Duodenal mucosa (tissue), 2 donors: Measurements from ENCODE around the gene PRAF2.

Experiments
- H3K27ac ChIP-seq: one replicate; pipeline ENCODE4 v1.7.0; 2013; ENCODE audit warnings: low read depth, low read length
- H3K27me3 ChIP-seq, 2 donors: one replicate each; pipeline ENCODE4 v1.7.0; 2013; ENCODE audit warnings: low read length in 2 of 2, control low read depth in 1 of 2; ENCODE audit not compliant: insufficient read depth in 2 of 2, control insufficient read depth in 1 of 2
- H3K36me3 ChIP-seq, 2 donors: one replicate each; pipeline ENCODE4 v1.7.0; 2013; ENCODE audit warnings: low read length in 2 of 2, control low read depth in 1 of 2; ENCODE audit not compliant: insufficient read depth in 2 of 2, control insufficient read depth in 1 of 2
- H3K4me1 ChIP-seq, 2 donors: one replicate each; pipeline ENCODE4 v1.7.0; 2013; ENCODE audit warnings: low read length in 2 of 2, control low read depth in 1 of 2; ENCODE audit not compliant: insufficient read depth in 2 of 2, control insufficient read depth in 1 of 2
- H3K4me3 ChIP-seq, 2 donors: one replicate each; pipeline ENCODE4 v1.7.0; 2013; ENCODE audit warnings: low read length in 2 of 2, low read depth in 1 of 2
- H3K9ac ChIP-seq, 2 donors: one replicate each; pipeline ENCODE4 v1.7.0; 2013; ENCODE audit warnings: low read length in 2 of 2, low read depth in 1 of 2
- H3K9me3 ChIP-seq, 2 donors: one replicate each; pipeline ENCODE4 v1.7.0; 2013; ENCODE audit warnings: low read length in 2 of 2, control low read depth in 1 of 2; ENCODE audit not compliant: control insufficient read depth in 1 of 2

Gene PRAF2

DNA sequence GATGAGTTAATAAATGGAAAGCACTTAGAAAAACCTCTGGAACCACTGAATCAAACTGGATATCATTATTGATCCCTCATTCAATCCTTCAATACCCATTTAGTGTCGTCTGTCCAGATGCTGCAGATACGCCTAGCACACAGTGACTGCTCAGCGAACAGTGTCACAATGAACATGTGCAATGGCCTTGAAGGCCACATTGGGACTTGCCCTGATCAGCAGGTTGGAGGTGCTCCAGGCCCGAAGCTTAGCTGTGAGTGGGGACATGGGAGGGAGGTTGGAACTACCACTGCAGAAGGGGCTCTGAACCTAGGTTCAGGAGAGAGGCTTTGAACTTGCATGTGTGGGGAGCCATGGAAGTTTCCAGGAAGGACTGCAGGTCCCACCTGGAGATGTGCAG, 32.5 kb upstream of the PRAF2 start:
- H3K4me3 ChIP-seq: no peak overlapping the region
- H3K27ac ChIP-seq: no peak overlapping the region
- no peaks in the 10 kb centered on the region for H3K9me3 ChIP-seq
- H3K4me1 ChIP-seq: peaks cover 0 to 3% of the 10 kb centered on the region in 2 donors
- H3K9ac ChIP-seq: no peak overlapping the region
- H3K36me3 ChIP-seq: peaks cover 5% of the 10 kb centered on the region in 2 donors
- H3K27me3 ChIP-seq: no peaks in the 10 kb centered on the region

DNA sequence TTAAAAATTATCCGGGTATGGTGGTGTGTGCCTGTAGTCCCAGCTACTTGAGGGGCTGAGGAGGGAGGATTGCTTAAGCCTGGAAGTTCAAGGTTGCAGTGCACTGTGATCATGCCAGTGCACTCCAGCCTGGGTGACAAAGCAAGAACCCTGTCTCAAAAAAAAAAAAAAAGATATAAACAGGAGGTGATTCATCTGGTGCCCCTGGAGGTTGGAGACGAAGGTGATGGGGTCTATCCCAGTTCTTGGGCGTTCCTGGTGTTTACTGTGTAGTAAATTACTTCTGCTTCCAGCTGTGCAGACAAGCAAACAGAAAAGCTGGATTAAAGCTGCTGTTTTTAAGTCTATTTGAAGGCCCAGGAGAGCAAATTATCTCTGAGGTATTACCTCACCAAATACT, 29.8 kb upstream of the PRAF2 start:
- Histone ChIP-seq H3K4me1 (peaks cover 0 to 3% of the 10 kb centered on the region in 2 donors), H3K9me3 (no peaks in the 10 kb centered on the region), H3K4me3 (no peak overlapping the region), H3K27ac (no peak overlapping the region), H3K27me3 (no peaks in the 10 kb centered on the region), H3K36me3 (no peaks in the 10 kb centered on the region), H3K9ac (no peak overlapping the region)

DNA sequence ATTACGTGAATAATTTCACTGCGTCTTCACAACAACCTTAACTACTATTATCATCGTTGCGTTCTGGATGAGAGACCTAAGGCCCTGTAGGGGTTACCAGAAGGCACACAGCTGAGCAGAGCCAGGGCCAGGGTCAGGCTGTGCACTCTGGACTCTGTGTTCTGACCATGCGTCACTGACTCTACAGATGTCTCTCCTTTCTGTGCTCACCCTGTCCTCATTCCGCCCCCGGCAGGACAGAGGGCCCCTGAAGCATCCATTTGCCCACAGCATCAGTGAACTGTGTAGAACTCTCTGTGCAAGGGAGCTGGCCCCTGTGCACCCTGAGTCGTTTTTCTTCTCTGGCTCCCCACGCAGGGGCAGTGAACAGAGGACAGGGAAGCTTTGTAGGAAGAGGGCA, 28.4 kb upstream of the PRAF2 start:
- H3K9ac ChIP-seq: no peak overlapping the region
- H3K4me1 ChIP-seq: peaks cover 0 to 3% of the 10 kb centered on the region in 2 donors
- no peak overlapping the region for H3K27ac ChIP-seq
- H3K4me3 ChIP-seq: no peak overlapping the region
- H3K36me3 ChIP-seq: no peaks in the 10 kb centered on the region
- no peaks in the 10 kb centered on the region for H3K9me3 ChIP-seq
- no peaks in the 10 kb centered on the region for H3K27me3 ChIP-seq

DNA sequence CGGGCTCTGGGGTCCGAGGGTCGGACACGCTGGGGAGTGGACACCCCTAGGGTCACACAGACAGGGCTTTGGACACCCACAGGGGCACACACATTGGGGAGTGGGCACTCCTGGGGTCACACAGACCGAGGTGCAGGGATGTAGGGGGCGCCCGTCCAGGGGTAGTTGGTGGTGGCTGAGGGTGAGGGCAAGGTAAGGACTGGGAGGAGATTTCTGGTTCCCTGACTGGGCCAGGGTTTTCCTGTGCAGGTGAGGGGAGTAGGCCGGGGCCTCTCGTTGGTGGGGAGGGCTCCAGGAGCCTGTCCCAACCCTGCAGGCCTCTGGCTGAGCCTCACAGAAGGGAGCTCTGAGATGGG, 27.8 kb upstream of the PRAF2 start:
- Histone ChIP-seq H3K27me3 (no peaks in the 10 kb centered on the region), H3K9ac (peak overlapping the region; percentile 47 to 48), H3K4me1 (peaks cover 0 to 3% of the 10 kb centered on the region in 2 donors), H3K27ac (no peak overlapping the region), H3K4me3 (peak overlapping the region; percentile 76 to 83), H3K36me3 (no peaks in the 10 kb centered on the region), H3K9me3 (no peaks in the 10 kb centered on the region)

DNA sequence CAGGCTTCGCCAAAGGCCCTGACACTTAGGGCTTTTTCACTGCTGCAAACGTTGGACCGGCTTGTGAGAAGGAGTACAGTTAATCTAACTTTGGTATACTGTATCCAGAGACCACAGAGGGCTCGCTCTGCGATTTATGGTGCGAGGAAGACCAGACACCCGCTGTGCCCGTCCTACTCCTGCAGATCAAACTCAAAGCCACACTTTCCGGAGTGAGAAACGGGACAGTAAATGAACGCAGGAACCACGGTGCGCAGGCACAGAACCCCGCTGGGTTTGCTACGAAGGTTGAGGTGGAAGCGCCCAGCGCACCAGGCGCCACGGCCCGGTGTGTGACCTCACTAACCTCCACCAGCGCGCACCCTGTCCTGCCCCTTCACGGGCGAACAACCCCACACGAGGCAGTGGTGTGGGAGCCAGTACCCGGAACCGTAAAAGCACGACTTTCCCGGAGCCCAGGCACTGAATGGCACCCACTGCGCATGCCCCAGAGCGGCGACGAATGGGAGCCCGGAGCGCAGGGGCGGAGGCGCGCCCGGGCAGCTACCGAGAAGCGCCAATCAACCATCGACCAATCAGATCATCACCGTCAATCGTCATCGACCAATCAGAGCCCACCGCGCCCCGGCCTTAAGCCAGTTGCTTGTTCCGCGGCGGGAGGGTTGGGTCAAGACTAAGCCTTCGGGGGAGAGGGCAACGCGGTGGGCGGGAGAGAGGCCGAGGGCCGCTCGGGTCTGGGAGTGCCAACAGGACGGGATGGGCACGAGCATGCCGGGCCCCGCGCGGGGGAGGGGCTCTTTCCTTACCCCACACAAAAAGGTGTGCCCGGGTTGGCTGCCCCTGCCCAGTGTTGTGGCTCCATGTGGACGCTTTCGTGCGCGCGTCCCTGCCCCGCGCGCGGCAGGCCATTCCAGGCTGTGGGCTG, 27.2 kb upstream of the PRAF2 start:
- no peaks in the 10 kb centered on the region for H3K27me3 ChIP-seq
- H3K4me1 ChIP-seq: peaks cover 0 to 3% of the 10 kb centered on the region in 2 donors
- H3K9ac ChIP-seq: peak overlapping the region; percentile 73
- H3K4me3 ChIP-seq: peak overlapping the region; percentile 76 to 83
- H3K27ac ChIP-seq: peak overlapping the region; percentile 73
- no peaks in the 10 kb centered on the region for H3K36me3 ChIP-seq
- no peaks in the 10 kb centered on the region for H3K9me3 ChIP-seq

DNA sequence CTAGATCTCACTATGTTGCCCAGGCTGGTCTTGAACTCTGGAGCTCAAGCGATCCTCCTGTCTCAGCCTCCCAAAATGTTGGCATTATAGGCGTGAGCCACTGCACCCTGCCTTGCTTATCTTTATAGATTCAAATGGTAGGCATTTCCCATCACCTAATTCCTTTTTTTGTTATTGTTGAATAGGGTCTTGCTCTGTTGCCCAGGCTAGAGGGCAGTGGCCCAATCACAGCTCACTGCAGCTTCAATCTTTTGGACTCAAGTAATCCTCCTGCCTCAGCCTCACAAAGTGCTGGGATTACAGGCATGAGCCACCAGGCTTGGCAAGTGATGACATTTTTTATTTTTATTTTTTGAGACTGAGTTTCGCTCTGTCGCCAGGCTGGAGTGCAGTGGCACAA, 22.6 kb upstream of the PRAF2 start:
- H3K36me3 ChIP-seq: no peaks in the 10 kb centered on the region
- H3K27ac ChIP-seq: no peak overlapping the region
- H3K4me1 ChIP-seq: no peaks in the 10 kb centered on the region
- H3K9ac ChIP-seq: no peak overlapping the region
- no peaks in the 10 kb centered on the region for H3K27me3 ChIP-seq
- no peaks in the 10 kb centered on the region for H3K9me3 ChIP-seq
- no peak overlapping the region for H3K4me3 ChIP-seq

DNA sequence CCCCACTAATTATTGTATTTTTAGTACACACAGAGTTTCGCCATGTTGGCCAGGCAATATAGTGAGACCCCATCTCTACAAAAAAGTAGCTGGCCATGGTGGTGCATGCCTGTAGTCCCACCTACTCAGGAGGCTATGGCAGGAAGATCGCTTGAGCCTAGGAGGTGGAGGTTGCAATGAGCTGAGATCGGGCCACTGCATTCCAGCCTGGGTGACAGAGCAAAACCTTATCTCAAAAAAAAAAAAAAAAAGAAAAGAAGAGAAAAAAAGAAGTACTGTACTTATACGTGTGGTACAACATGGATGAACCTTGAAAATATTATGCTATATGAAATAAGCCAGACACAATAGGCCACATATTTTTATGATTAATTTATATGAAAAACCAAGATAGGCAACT, 15.8 kb upstream of the PRAF2 start:
- no peaks in the 10 kb centered on the region for H3K36me3 ChIP-seq
- no peak overlapping the region for H3K9ac ChIP-seq
- H3K27ac ChIP-seq: no peak overlapping the region
- no peaks in the 10 kb centered on the region for H3K9me3 ChIP-seq
- H3K27me3 ChIP-seq: no peaks in the 10 kb centered on the region
- H3K4me3 ChIP-seq: no peak overlapping the region
- H3K4me1 ChIP-seq: no peaks in the 10 kb centered on the region

DNA sequence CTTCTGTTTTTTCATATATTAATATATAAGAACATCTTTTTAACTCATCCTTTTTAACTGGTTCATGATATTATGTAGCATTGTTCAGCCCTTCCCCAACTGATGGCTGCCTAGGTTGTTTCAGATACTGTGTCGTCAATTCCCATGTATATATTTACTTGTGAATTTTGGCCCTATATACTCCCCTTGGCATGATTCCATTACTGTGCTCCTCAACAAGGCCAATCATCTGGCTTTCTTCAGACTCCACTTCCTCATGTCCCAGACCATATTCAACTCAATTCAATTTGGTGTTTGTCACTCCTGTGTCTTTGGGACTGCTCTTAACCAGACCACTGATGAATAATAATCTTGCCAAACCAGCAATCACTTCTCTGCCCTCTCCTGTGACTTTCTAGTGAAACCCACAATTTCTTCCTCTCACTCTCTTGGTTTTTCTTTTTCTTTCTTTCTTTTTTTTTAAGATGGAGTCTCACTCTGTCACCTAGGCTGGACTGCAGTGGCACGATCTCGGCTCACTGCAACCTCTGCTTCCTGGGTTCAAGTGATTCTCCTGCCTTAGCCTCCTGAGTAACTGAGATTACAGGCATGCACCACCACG, 8.6 kb upstream of the PRAF2 start:
- H3K27me3 ChIP-seq: no peaks in the 10 kb centered on the region
- H3K9me3 ChIP-seq: no peaks in the 10 kb centered on the region
- H3K4me3 ChIP-seq: no peak overlapping the region
- H3K4me1 ChIP-seq: peaks cover 5 to 6% of the 10 kb centered on the region in 2 donors
- no peak overlapping the region for H3K9ac ChIP-seq
- no peak overlapping the region for H3K27ac ChIP-seq
- H3K36me3 ChIP-seq: peaks cover 0 to 5% of the 10 kb centered on the region in 2 donors

DNA sequence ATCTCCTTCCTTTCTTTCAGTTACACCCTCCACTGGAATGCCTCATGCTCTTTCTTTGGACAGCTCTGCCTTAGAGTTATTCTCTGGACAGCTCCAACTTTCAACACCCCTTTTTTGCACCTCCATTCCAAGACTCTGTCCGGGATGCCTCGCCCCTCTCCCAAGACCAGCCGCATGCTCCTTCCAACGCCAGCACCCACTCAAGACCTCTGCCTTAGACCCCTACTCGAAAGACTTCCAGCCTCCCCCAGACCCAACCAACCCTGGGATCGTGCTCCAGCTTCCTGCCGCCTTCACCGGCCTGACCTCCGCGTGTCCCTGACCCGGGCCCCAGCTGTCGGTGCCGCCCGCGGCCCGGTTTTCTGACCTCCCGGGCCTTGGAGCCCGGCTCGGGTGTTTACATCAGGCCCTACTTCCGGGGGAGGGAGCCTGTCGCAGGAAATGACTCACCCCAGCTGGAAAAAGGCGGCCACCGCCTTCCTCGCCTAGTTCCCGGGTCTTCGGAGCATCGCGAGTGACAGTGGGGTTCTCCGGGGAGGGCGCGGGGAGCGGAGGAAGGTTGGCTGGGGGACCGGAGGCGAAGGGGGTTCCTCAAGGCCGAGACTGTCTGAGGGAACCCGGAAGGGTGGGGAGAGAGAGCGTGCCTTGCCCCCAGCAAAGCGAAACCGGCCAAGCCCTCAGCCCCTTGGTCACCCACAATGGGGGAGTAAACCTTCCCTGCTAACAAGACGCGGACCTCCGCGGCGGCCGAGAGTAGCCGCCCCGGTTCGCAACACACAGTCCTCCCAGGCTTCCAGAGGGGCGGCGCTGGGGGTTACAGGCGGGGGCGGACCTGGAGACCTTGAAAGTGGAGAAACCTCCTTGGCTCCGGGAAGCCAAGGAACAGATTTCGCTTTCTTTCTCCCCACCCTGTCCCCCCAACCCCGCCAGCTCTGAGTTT, 6.0 kb upstream of the PRAF2 start, which contains the start of gene WDR45:
Gene WDR45, minus strand, starts transcription at position 399 of the 940 bp plus-strand sequence. CDS start 1,792 bp downstream, outside the sequence.
- H3K36me3 ChIP-seq: peaks cover 8 to 12% of the 10 kb centered on the region in 2 donors
- H3K27ac ChIP-seq: peak within 1 kb of the TSS; percentile 84
- H3K4me1 ChIP-seq: peaks cover 5 to 6% of the 10 kb centered on the region in 2 donors
- H3K27me3 ChIP-seq: no peaks in the 10 kb centered on the region
- no peaks in the 10 kb centered on the region for H3K9me3 ChIP-seq
- peak within 1 kb of the TSS; percentile 85 for H3K9ac ChIP-seq
- H3K4me3 ChIP-seq: peak within 1 kb of the TSS; percentile 84 to 85
